Stimulated activated CD8-positive, alpha-beta memory T cell treated with anti-CD3 and anti-CD28 coated beads, Interleukin-4, amount 100 ng/mL, for 4 hours (primary cell): ENCODE data around the gene MINDY4.
"Not testable (repeated sequence)": the region's sequence is repeated elsewhere in the genome, so short reads cannot be mapped to it uniquely, and the experiment has no call there.

Source experiments
- DNase-seq, 2 donors: peaks; one replicate each; pipeline ENCODE4 v3.0.0-alpha.2; 2020; ENCODE audit warnings: low read depth in 2 of 2, low spot score in 1 of 2

The MINDY4 gene

DNA sequence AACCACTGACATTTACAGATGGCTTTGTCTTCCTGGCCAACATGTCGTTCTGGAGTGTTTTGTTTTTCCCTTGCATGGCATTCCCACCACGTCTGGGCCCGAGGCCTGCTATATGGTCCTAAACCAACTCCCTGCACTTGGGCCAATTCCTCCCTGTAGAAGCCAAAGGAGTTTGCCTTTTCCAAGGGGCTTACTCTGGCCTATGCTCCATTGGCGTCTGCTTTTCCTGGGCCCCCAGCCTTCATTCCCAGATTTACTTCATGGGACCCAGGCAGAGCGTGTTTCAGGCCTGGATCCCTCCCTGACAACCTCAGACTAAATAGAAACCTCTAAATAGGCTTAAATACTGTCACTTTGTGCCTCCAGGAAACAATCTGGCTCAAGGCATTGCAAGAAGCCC is 60.7 kb downstream of the MINDY4 start:
- DNase-seq = no peak

DNA sequence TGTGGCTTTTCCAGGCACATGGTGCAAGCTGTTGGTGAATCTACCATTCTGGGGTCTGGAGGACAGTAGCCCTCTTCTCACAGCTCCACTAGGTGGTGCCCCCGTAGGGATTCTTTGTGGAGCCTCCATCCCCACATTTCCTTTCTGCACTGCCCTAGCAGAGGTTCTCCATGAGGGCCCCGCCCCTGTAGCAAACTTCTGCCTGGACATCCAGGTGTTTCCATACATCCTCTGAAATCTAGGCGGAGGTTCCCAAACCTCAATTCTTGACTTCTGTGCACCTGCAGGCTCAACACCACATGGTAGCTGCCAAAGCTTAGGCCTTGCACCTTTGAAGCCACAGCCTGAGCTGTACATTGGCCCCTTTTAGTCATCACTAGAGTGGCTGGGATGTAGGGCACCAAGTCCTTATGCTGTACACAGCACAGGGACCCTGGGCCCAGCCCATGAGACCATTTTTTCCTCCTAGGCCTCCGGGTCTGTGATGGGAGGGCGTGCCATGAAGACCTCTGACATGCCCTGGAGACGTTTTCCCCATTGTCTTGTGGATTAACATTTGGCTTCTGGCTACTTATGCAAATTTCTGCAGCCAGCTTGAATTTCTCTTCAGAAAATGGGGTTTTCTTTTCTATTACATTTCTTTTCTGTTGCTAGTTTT is 62.9 kb downstream of the MINDY4 start:
- not testable (repeated sequence) for DNase-seq

GRCh38 chr7:30835396-30835915 is 64.2 kb downstream of the MINDY4 start:
- no peak for DNase-seq

DNA sequence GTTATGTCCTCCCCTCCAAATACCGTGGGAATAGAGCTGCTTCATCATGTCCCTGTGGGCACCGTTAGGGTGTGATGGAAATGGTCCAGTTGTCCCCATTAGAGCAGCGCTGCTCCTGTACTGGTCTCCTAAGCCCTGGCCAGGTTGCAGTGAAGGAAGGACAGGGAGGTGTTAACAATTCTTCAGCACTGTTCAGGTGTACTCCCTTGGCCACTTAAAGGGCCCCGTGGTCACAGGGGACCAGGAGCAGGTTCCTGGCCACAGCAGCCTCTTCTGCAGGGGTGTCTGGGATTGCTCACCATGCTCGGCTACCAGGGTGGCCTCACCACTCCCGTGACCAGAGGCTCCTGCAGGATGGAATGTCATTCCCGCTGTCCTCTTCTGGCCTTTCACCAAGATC is 65.8 kb downstream of the MINDY4 start:
- no peak for DNase-seq

DNA sequence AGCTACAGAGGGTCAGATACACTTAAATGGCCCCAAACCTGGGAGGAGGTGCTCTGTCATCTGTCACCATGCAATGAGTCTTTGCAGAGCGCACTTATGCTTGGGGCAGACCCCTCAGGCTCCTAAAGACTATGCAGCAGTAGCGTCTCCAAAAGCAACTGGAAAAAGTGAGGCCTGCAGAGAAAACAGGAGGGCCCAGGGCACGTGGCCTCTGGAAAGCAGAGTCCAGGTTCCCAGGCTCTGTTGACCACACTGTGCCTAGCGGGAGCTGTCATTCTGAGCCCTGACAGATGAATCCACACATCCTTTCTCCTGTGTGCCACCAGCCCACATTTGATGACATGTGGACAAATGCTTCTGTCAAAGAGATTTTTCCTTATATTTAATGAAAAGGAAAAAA is 66.4 kb downstream of the MINDY4 start:
- no peak for DNase-seq

GRCh38 chr7:30838008-30838407 is 66.8 kb downstream of the MINDY4 start:
- no peak for DNase-seq

DNA sequence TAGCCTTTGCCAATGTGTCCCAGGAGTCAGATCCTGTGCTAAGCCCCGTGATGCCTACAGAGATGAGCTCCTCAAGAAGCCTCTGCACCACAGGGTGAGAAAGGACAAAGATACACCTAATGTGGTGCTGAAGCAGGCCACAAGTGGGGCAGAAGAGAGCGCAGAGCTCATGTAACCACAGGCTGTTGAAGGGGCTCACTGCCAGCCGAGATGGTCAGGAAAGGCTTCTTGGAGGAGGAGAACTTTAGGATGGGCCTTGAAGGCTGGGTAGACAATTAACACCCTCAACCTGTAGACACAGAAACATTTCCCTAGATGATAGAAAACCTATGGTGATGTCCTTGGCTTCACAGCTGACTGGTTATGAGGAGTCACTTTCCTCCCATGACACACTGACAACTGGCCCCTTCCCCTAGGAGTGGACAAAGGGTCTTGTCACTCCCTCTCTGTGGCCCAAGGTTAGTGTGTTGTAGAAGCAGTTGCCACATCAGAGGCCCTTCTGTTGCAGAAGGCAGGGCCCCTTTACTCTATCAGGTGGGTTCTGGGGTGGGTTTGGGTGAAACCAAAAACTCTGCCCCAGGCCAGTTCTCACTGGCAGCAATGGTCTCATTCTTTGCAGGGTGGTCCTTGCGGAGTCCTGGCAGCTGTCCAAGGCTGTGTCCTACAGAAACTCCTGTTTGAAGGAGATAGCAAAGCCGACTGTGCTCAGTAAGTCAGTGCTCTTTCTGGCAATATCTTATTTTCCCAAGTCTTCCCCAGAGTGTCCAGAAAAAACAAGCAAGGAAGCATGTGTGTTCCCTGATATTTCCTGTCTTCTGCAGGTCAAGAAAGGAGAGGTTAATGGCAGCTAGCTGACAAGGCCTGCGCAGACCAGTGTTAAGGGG is 69.2 kb downstream of the MINDY4 start:
- no peak for DNase-seq

GRCh38 chr7:30841025-30841735 is 70.0 kb downstream of the MINDY4 start:
- no peak for DNase-seq

DNA sequence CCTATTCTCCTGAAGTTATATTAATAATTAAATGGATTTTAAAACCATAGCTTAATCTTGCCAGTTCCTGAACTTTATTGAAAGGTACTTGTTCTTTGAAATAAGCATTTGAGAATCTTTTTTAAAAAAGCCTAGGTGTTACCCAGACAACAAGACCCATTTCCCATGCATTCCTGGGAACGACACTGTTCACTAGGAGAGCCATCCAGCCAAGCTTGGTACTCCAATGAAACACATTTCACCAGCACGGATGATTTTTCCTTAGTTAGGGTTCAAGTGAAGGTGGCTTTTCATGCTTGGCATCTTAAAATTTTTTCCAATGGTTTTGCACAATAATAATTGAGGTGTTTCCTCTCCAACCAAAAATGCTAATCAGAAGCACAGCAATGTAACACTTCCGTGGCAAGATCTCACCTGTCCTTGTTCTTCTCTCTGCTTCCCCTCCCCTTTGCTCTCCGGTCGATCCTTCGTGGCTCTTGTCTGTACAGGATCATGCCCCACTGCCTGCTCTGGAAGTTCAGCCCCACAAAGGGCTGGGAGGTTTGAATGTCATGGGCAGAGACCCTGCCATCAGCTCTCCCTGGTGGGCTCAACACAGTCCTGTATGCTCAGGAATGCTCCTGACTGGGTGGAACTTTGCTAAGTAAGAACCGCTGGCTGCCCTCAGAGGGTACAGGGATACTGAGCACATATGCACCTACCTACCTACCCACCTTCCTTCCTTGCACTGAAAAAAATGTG is 70.8 kb downstream of the MINDY4 start:
- no peak for DNase-seq

GRCh38 chr7:30842542-30843451 is 71.6 kb downstream of the MINDY4 start:
- DNase-seq = no peak

- DNase-seq = no peak
Measured at GRCh38 chr7:30843741-30844482, 72.7 kb downstream of the MINDY4 start.

GRCh38 chr7:30844483-30844874 is 73.3 kb downstream of the MINDY4 start:
- no peak for DNase-seq

DNA sequence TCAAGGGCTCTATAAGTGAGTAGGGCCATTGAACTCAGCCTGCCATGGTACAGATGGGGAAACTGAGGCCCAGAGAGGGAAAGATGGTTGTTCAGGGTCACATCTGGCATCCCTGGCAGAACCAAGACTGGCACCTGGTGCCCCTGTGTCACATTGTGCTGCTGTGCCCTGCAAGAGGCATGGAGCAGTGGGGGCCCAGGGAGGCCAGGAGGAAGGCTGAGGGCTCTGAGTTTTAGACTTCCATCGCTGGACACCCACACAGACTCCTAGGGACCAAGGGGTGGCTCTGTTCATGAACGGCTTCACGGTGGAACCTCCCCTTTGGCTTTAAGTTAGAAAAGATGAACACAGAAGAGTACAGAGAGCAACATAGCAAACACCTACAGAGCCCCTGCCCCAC is 73.7 kb downstream of the MINDY4 start:
- no peak for DNase-seq

GRCh38 chr7:30845426-30846135 is 74.4 kb downstream of the MINDY4 start:
- DNase-seq = no peak

GRCh38 chr7:30846378-30846777 is 75.2 kb downstream of the MINDY4 start:
- DNase-seq = no peak

GRCh38 chr7:30848121-30848855 is 77.1 kb downstream of the MINDY4 start:
- no peak for DNase-seq

DNA sequence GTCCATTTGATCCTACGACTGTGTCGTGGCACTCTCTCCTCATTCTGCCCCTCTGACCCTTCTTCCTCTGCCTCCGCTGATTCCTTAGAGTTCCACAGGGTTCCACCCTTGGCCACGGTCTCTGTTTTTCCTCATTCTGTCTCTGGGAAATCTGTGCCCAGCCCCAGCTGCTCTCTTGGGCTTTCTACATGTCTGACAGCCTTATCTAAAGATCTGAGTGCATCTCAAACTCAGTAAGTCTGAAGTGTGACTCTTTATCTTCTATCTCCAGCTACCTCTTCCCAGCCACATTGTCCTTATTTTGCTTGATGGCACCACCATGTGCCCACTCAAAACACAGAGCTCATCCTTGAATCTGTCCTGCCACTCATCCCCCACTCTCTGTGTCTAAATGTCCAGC is 78.3 kb downstream of the MINDY4 start:
- no peak for DNase-seq

GRCh38 chr7:30850426-30850825 is 79.2 kb downstream of the MINDY4 start:
- no peak for DNase-seq
